ENCODE results near the gene OLFML1.

GRCh38 chr11:7533199-7534041, 48.1 kb downstream of the OLFML1 start:
- TF ChIP-seq CTCF (IDR thresholded peaks at IDR 0.05), result no peak
- TF ChIP-seq POLR2A (IDR thresholded peaks at IDR 0.05), result no peak

Data from uterus (tissue), 2 donors.